NB4 (cell line): ENCODE results near the gene SEMA6A.

Source experiments
- CTCF ChIP-seq: IDR thresholded peaks from one replicate; pipeline ENCODE4 v1.5.1; 2012; ENCODE audit warnings: low read depth, low read length
- POLR2A ChIP-seq: IDR thresholded peaks from 2 replicates; pipeline ENCODE4 v1.6.1; 2011; ENCODE audit warnings: mild to moderate bottlenecking; ENCODE audit not compliant: insufficient read length; ENCODE audit errors: extremely low read depth

- TF ChIP-seq CTCF (no peak), POLR2A (no peak)
These were observed 120.6 kb downstream of the SEMA6A start for GRCh38 chr5:116453988-116454411.
